ENCODE measurements around the gene ENOSF1. TPM values are rescaled to one million over a fixed set of nuclear protein-coding genes. Genes with fewer than 3 reads are reported as not detected.

The ENOSF1 gene
- total and polyA plus RNA-seq, 2 of the 13 experiments (the other 11 are each of a cell fraction or from before 2014, with no cell fraction given), result 37.6 to 40.1 TPM

GRCh38 chr18:658001-658946, 54.2 kb downstream of the ENOSF1 start (continued):
- TF ChIP-seq SRSF1 (optimal IDR thresholded peaks at IDR 0.05; ENCODE audit: low read depth, low read length) (peak; percentile 60), ZNF619 (CRISPR knock-in tag; IDR thresholded peaks at IDR 0.05) (0 out of 2 replicates have a peak, but pooled peaks have one; percentile 28), ZEB1 (IDR thresholded peaks at IDR 0.05; ENCODE audit: insufficient replicate concordance, low read depth) (no peak), ATF1 (CRISPR knock-in tag; IDR thresholded peaks at IDR 0.05) (peak; percentile 78), ZNF746 (CRISPR knock-in tag; IDR thresholded peaks at IDR 0.05) (peak; percentile 59; the same call in 1 of the 2 replicates), ZSCAN12 (CRISPR knock-in tag; IDR thresholded peaks at IDR 0.05) (no peak; the same call in 1 of the 2 replicates), ESRRA (CRISPR knock-in tag; IDR thresholded peaks at IDR 0.05; ENCODE audit: low read depth) (peak; percentile 19; the same call in 1 of the 2 replicates), GATAD2A (CRISPR knock-in tag; IDR thresholded peaks at IDR 0.05) (peak; percentile 34; the same call in 1 of the 2 replicates), NFYC (CRISPR knock-in tag; IDR thresholded peaks at IDR 0.05) (peak; percentile 39; the same call in 1 of the 2 replicates), NRL (CRISPR knock-in tag; IDR thresholded peaks at IDR 0.05; ENCODE audit: borderline replicate concordance) (peak; percentile 90; the same call in 1 of the 2 replicates), ZNF30 (CRISPR knock-in tag; IDR thresholded peaks at IDR 0.05) (no peak), ZIK1 (CRISPR knock-in tag; IDR thresholded peaks at IDR 0.05; ENCODE audit: borderline replicate concordance, low read depth) (no peak), HOXA7 (CRISPR knock-in tag; IDR thresholded peaks at IDR 0.05) (no peak), ZBTB2 (CRISPR knock-in tag; IDR thresholded peaks at IDR 0.05; ENCODE audit: low read depth) (no peak), ZFY (CRISPR knock-in tag; IDR thresholded peaks at IDR 0.05) (no peak; the same call in 1 of the 2 replicates), ZNF546 (CRISPR knock-in tag; conservative IDR thresholded peaks at IDR 0.05) (no peak), ARNT2 (CRISPR knock-in tag; IDR thresholded peaks at IDR 0.05; ENCODE audit: low read depth) (no peak; the same call in 1 of the 2 replicates), CHD2 (IDR thresholded peaks at IDR 0.05; ENCODE audit: low read depth, low read length) (no peak; the same call in 1 of the 2 replicates), ZNF180 (CRISPR knock-in tag; IDR thresholded peaks at IDR 0.05; ENCODE audit: borderline replicate concordance, low read depth) (0 out of 2 replicates have a peak, but pooled peaks have one; percentile 23), SOX5 (CRISPR knock-in tag; IDR thresholded peaks at IDR 0.05; ENCODE audit: borderline replicate concordance) (no peak; the same call in 1 of the 2 replicates), TAF1 (CRISPR knock-in tag; IDR thresholded peaks at IDR 0.05) (peak; percentile 87)
- TF ChIP-seq, protein P1, sequence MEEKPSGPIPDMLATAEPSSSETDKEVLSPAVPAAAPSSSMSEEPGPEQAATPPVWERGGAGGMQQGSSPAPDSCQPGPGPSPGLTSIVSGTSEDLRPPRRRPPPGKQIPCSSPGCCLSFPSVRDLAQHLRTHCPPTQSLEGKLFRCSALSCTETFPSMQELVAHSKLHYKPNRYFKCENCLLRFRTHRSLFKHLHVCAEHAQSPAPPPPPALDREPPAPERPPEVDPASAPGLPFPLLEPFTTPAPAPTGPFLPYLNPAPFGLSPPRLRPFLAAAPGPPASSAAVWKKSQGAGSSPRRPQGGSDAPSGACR (CRISPR knock-in tag; IDR thresholded peaks at IDR 0.05), result no peak
- TF ChIP-seq, protein P2, sequence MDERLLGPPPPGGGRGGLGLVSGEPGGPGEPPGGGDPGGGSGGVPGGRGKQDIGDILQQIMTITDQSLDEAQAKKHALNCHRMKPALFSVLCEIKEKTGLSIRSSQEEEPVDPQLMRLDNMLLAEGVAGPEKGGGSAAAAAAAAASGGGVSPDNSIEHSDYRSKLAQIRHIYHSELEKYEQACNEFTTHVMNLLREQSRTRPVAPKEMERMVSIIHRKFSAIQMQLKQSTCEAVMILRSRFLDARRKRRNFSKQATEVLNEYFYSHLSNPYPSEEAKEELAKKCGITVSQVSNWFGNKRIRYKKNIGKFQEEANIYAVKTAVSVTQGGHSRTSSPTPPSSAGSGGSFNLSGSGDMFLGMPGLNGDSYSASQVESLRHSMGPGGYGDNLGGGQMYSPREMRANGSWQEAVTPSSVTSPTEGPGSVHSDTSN (CRISPR knock-in tag; IDR thresholded peaks at IDR 0.05), result no peak
- TF ChIP-seq, protein P3, sequence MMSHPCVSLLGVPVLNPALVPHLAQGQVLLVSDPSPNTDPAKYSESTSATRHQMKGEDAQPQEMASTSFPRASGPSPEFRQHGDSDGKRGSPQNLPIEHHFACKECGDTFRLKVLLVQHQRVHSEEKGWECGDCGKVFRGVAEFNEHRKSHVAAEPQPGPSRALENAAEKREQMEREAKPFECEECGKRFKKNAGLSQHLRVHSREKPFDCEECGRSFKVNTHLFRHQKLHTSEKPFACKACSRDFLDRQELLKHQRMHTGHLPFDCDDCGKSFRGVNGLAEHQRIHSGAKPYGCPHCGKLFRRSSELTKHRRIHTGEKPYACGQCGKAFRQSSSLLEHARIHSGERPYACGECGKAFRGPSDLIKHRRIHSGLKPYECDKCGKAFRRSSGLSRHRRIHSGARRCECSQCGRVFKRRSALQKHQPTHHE (CRISPR knock-in tag; IDR thresholded peaks at IDR 0.05; ENCODE audit: borderline replicate concordance), result peak; percentile 84; the same call in 1 of the 2 replicates

Data from HepG2 (cell line).